Hepatocyte (in vitro differentiated cells): ENCODE results near the gene TLCD4.

Experiments
- CTCF ChIP-seq: fragments of 200-600 bp; sonication (generic); IDR thresholded peaks from 2 replicates; pipeline ENCODE4 v1.5.1; 2016; ENCODE audit warnings: antibody characterized with exemption, mild to moderate bottlenecking; ENCODE audit not compliant: poor library complexity
- EZH2 ChIP-seq: fragments of 200-600 bp; sonication (generic); IDR thresholded peaks from 2 replicates; pipeline ENCODE4 v1.6.1; 2016; ENCODE audit warnings: antibody characterized with exemption, mild to moderate bottlenecking, borderline replicate concordance
- EZH2phosphoT487 ChIP-seq: fragments of 200-600 bp; sonication (generic); IDR thresholded peaks from one replicate; pipeline ENCODE4 v1.6.1; 2018; ENCODE audit warnings: antibody characterized with exemption, mild to moderate bottlenecking, low read depth, moderate library complexity; ENCODE audit not compliant: unreplicated experiment, severe bottlenecking

- TF ChIP-seq CTCF (no peak), EZH2 (no peak), EZH2phosphoT487 (no peak)
Measured at GRCh38 chr1:95111014-95111413, 6.1 kb upstream of the TLCD4 start.
